Mesothelial cell of epicardium (in vitro differentiated cells): ENCODE results near the gene SULF2. TPM values are rescaled to one million over a fixed set of nuclear protein-coding genes. Genes with fewer than 3 reads are reported as not detected.

Experiments used
- DNase-seq, 2 experiments: peaks; one replicate each; pipeline ENCODE4 v3.0.0; 2021; ENCODE audit warnings: low spot score in 2 of 2; ENCODE audit not compliant: unreplicated experiment in 2 of 2
- H3K27ac Mint-ChIP-seq: 2 replicates; pipeline ENCODE4 v1.8.0; 2021; ENCODE audit warnings: mixed read lengths
- H3K27me3 Mint-ChIP-seq: 2 replicates; pipeline ENCODE4 v1.8.0; 2021; ENCODE audit warnings: low read depth, mixed read lengths
- H3K36me3 Mint-ChIP-seq: 2 replicates; pipeline ENCODE4 v1.8.0; 2021; ENCODE audit warnings: mixed read lengths
- H3K4me1 Mint-ChIP-seq: 2 replicates; pipeline ENCODE4 v1.8.0; 2021; ENCODE audit warnings: mixed read lengths
- H3K4me3 Mint-ChIP-seq: 2 replicates; pipeline ENCODE4 v1.8.0; 2021; ENCODE audit warnings: mild to moderate bottlenecking, moderate library complexity, mixed read lengths
- H3K9me3 Mint-ChIP-seq: 2 replicates; pipeline ENCODE4 v1.8.0; 2021; ENCODE audit warnings: mixed read lengths
- CTCF ChIP-seq: fragments of 200-600 bp; sonication (generic); IDR thresholded peaks from one replicate; pipeline ENCODE4 v1.5.0; 2021; ENCODE audit warnings: antibody characterized with exemption; ENCODE audit not compliant: unreplicated experiment
- total RNA-seq: library from RNA; stranded (reverse); gene quantifications from 3 replicates; pipeline ENCODE4 v1.2.1, GENCODE V29; 2021

The SULF2 gene
- total RNA-seq, 1 donor from 2014 or later: 77.0 TPM

- Mint-ChIP-seq H3K36me3 (peaks cover 11% of the 10 kb centered on the region), H3K4me3 (no peak overlapping the region), H3K27me3 (no peaks in the 10 kb centered on the region), H3K9me3 (peaks cover 1% of the 10 kb centered on the region), H3K4me1 (peaks cover 10% of the 10 kb centered on the region), H3K27ac (no peak overlapping the region)
- DNase-seq: no peak
- no peak for TF ChIP-seq CTCF
Measured at GRCh38 chr20:47740121-47740861, 45.0 kb downstream of the SULF2 start.

- H3K9me3 Mint-ChIP-seq: peaks cover 10% of the 10 kb centered on the region
- H3K36me3 Mint-ChIP-seq: peaks cover 21% of the 10 kb centered on the region
- no peaks in the 10 kb centered on the region for H3K27me3 Mint-ChIP-seq
- no peak for TF ChIP-seq CTCF
- H3K4me3 Mint-ChIP-seq: no peak overlapping the region
- no peak overlapping the region for H3K27ac Mint-ChIP-seq
- no peak for DNase-seq
- H3K4me1 Mint-ChIP-seq: peaks cover 10% of the 10 kb centered on the region
Measured at GRCh38 chr20:47737923-47738322, 47.4 kb downstream of the SULF2 start.

GRCh38 chr20:47736570-47737152, 48.6 kb downstream of the SULF2 start:
- Mint-ChIP-seq H3K27ac (no peak overlapping the region), H3K9me3 (peaks cover 10% of the 10 kb centered on the region), H3K27me3 (no peaks in the 10 kb centered on the region), H3K4me3 (no peak overlapping the region), H3K4me1 (peaks cover under 1% of the 10 kb centered on the region), H3K36me3 (peaks cover 21% of the 10 kb centered on the region)
- no peak for TF ChIP-seq CTCF
- DNase-seq: no peak

- H3K36me3 Mint-ChIP-seq: peaks cover 24% of the 10 kb centered on the region
- H3K27me3 Mint-ChIP-seq: no peaks in the 10 kb centered on the region
- peaks cover 10% of the 10 kb centered on the region for H3K9me3 Mint-ChIP-seq
- H3K4me3 Mint-ChIP-seq: no peak overlapping the region
- DNase-seq: no peak
- TF ChIP-seq CTCF: no peak
- no peaks in the 10 kb centered on the region for H3K4me1 Mint-ChIP-seq
- H3K27ac Mint-ChIP-seq: no peak overlapping the region
Measured at GRCh38 chr20:47735412-47736400, 49.6 kb downstream of the SULF2 start.

- no peak for DNase-seq
- Mint-ChIP-seq H3K4me3 (no peak overlapping the region), H3K9me3 (peaks cover 10% of the 10 kb centered on the region), H3K27ac (no peak overlapping the region), H3K4me1 (no peaks in the 10 kb centered on the region), H3K27me3 (no peaks in the 10 kb centered on the region), H3K36me3 (peaks cover 24% of the 10 kb centered on the region)
- TF ChIP-seq CTCF: no peak
Measured at GRCh38 chr20:47734870-47735269, 50.4 kb downstream of the SULF2 start.
